T1000 (cell line): ENCODE measurements around the gene SASH3.

ENCODE experiments used
- DNase-seq: peaks from one replicate; lab custom pipeline; 2025; ENCODE audit warnings: mixed read lengths; lab: John Stamatoyannopoulos, UW

Gene SASH3

DNA sequence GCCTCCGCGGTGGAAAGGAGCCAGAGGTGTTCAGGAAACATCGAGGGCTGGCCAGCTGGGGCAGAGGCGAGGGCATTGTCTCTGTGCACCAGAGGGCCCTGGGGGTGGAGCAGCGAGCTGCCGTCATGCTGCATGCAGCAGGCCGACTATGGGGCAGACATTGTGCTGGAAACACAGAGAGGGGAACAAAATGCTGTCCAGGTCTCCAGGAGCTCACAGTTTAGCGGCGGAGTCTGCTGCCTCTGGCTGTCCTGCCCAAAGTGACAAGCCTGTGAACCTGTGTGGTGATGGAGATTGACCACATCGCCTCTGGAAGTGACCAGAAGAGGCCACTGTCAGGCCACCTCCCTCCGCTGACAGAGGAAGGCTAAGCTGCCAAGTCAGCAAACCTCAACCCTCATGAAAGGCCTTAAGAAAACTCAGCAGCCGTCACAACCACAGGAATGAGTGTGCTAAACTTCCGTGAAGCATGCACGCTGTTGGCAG lies 20.1 kb upstream of the SASH3 start:
- DNase-seq, result no peak

DNA sequence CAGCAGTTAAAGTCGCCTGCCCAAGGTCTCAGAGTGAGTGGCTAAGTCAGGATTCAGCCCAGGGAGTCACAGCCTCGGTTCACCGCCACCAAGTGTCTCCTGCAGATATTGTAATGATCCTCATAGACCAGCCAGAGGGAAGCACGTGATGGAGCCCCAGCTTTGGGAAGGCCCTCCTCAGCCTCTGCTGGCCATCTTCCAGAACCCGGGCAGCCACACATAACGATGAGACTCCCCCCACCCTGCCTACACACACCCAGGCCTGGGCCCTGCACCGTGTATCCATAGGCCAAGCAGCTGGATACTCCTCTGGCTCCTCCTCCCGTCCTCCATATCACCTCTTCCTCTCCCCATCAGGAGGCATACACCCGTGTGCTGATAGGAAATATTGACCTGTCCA lies 19.6 kb upstream of the SASH3 start:
- DNase-seq, result no peak

DNA sequence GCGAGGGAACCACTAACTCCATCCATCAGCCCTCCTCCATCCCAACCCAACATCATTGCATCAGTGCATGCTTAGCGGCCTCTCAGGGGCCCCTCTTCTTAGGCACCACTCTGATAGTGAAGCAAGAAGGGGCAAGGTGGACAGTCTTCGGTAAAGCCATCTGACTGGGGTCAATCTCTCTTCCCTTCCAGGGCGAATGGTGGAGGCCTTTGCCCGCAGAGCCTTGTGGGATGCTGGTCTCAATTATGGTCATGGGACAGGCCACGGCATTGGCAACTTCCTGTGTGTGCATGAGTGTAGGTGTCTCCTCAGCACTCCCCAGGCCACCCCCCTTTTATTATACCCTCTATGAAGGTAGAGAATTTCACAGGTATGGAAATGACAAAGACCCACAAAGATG lies 18.8 kb upstream of the SASH3 start:
- no peak for DNase-seq

DNA sequence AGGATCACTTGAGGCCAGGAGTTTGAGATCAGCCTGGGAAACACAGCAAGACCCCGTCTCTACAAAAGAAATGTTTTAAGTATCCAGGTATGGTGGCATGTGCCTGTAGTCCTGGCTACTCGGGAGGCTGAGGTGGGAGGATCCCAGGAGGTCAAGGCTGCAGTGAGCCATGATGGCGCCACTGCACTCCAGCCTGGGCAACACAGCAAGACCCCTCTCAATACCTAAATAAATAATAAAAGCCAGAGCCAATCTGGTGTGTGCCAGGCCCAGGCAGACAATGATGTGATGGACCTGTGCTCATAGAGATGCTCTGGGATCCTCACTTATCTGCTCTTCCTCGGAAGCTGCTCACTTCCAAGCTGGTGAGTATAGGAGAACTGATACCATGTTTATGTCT lies 18.2 kb upstream of the SASH3 start:
- no peak for DNase-seq

DNA sequence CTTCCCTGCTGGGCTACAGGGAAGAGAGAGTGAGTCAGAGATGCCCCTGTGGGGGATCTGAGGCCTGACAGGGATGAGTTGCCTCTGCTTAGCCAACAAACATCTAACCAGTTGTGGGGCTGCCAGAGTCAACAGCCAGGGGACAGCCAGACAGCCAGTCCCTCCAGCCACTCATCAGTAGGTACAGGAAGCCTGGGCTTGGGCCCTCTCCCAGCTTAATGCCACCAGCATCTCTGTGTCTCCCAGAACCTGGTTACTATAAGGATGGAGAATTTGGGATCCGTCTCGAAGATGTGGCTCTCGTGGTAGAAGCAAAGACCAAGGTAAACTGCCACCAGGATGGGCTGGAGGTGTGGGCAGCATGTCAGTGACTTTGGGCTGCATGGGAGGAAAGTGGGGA lies 17.3 kb upstream of the SASH3 start:
- no peak for DNase-seq

DNA sequence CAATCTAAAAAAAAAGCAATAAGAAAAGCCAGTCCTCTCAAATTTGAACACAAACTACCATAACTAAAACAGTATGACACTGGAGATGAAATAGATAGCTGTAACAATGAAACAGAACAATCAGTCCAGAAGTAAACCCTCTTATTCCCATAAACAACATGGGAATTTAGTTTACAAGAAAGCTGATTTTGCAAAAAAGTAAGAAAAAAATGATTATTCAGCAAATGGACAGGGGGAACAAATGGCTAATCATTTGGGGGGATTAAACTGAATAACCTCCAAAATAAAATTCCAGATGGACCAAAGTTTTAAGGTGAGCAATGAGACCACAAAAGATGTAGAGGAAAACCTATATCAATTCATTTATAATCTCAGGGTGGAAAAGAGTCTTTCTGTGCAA lies 16.1 kb upstream of the SASH3 start:
- no peak for DNase-seq

DNA sequence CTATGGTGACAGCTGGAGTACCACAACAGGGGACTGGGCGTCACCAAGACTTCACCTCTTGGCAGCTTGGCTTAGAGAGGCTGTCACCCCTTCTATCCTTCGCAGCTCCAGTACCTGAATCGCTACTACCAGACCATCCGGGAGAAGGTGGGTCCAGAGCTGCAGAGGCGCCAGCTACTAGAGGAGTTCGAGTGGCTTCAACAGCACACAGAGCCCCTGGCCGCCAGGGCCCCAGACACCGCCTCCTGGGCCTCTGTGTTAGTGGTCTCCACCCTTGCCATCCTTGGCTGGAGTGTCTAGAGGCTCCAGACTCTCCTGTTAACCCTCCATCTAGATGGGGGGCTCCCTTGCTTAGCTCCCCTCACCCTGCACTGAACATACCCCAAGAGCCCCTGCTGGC lies 11.6 kb upstream of the SASH3 start:
- no peak for DNase-seq

DNA sequence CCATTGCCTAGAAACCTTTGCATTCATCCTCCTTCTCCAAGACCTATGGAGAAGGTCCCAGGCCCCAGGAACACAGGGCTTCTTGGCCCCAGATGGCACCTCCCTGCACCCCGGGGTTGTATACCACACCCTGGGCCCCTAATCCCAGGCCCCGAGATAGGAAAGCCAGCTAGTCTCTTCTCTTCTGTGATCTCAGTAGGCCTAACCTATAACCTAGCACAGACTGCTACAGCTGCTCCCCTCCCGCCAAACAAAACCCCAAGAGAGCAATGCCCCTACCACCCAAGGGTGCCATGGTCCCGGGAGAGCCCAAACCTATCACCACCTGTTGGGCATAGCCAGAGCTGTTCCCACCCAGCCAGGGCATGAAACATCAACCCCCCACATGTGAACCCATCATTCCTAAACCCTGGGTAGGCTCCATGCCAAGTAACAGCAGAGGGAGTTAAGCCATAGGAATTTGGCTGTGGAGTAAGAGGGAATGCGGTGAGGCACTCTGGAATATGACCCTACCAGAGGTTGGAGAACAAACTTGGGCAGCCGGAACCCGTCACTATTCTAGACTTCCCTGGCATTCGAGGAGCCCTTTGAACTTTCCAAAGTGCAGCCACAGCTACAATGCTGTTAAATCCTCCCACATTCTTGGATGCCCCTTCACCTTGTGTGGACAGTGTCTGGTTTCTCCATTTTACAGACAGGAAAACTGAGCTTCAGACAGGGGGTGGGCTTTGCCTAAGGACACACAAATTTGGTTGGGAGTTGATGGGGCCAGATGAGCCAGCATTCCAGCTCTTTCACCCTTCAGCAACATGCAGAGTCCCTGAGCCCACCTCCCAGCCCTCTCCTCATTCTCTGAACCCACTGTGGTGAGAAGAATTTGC lies 10.9 kb upstream of the SASH3 start:
- no peak for DNase-seq

DNA sequence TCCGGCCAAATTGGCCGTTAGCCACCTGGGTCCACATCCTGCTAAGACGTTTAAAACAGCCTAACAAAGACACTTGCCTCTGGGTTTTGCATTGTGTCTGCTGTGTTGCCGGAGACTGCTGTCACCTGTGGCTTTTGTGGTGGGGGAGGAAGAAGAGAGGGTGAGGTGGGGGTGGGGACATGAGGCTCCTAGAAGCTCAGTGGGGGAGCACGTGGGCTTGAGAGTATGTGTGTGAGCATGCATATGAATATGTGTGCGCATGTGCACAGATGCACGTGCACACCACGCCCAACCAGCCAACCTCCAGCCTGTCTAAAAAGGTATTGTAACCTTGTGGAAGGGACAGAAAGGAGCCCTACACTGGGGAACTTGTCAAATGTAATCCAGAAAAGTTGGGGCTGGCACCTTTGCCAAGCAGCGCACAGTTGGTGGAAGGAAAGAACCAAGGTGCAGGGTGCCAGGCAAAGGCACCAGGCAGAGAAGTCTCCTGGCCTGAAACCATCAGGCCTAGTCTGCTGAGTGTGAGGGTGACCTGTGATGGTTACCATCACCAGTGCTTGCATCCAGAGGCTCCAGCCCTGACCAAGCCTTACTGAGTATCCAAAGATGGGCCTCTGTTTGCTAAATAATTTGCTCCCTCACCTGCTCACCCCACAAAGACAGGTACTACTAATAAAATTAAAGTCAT lies 10.1 kb upstream of the SASH3 start:
- no peak for DNase-seq

DNA sequence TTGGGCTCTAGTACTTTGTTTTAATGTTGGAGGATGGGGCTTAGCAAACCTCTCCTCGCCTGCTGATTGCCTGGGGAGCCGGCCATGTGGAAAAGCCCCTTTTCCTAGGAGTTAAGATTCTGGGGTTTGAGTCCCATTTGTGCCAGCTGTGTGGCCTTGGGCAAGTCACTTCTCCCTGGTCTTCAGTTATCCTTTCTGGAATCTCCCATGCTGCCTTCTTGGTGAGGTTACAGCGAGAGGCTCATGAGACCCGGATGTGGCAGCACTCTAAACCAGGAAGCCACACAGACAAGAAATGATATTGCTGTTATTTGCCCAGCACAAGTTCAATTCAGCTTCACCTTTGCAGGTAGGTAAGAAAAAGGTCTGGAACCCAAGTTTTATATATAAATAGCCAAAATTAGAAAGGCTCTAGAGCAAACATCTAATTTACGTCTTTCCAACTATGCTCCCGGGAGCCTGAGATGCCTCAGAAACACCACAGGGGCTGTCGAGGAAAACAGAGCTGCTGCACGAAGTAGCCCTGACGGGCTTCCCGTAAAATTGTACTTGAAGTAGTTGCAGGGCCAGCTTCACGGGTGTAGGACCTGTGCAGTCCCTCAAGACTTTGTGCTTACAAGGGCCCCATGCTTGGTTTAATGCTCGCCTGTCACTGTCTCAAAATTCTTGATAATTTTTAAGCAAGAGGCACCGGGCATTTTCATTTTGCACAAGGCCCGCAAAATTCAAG lies 8.3 kb upstream of the SASH3 start:
- DNase-seq, result no peak

DNA sequence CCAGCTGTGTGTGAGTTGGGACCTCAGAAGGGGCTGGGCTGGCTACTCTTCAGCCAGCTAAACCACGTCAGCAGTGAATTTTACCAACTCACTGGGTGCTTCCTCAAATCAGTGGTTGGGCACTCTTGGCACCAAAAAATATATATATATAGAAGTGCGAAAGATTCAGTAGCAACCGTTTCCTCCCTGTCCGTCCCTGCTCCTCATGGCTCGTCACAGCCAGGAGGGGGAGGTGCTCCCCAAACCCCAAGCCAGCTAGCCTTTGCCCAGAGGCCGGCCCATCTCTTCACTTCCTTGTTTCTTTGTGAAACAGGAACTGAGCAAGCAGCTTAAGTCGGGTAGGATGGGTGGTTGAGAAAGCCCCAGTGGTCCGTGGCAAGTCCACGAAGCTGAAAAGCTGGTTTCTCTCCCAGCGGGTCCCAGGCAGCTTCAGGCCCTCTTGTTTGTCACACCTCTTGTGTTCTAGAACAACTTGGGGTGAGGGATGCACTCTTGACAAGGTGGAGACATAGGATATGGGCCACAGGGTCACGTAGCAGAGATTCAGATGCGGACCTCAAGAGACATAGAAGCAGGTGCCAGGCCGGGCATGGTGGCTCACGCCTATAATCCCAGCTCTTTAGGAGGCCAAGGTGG lies 6.8 kb upstream of the SASH3 start:
- DNase-seq, result no peak

DNA sequence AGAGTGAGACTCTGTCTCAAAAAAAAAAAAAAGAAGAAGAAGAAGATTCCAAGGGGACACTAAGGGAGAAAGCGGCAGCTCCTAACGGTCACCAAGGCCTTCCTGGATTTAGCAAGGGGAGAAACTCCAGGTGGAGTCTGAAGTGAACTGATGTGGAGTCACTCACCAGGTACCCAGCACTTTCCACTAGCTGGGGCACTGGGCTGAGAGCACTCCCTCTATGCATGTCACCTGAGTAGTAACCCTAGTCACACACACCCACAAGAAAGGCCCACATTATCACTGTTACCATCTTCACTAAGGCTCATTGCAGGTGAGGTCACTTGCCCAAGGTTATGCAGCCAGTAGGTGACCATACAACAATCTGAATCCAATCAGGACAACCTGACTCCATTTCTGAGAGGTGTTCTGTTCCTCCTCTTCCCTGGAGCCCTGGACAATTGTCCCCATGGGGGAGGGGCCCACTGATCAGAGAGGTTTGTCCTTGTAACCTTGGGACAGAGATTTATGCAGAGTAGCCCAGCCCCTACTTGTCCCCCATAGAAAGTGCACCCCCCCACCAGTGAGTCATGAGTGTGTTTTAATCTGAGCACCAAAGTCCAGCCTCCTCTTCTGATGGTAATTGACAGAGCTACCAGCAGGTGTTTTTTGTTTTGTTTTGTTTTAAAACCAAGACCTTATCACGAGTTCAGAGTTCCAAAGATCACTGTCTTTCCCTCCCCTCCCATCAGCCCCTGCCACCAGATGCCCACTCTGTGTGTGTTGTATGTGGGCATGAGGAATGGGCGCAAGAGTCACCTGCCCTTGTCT lies 5.9 kb upstream of the SASH3 start:
- DNase-seq, result no peak

DNA sequence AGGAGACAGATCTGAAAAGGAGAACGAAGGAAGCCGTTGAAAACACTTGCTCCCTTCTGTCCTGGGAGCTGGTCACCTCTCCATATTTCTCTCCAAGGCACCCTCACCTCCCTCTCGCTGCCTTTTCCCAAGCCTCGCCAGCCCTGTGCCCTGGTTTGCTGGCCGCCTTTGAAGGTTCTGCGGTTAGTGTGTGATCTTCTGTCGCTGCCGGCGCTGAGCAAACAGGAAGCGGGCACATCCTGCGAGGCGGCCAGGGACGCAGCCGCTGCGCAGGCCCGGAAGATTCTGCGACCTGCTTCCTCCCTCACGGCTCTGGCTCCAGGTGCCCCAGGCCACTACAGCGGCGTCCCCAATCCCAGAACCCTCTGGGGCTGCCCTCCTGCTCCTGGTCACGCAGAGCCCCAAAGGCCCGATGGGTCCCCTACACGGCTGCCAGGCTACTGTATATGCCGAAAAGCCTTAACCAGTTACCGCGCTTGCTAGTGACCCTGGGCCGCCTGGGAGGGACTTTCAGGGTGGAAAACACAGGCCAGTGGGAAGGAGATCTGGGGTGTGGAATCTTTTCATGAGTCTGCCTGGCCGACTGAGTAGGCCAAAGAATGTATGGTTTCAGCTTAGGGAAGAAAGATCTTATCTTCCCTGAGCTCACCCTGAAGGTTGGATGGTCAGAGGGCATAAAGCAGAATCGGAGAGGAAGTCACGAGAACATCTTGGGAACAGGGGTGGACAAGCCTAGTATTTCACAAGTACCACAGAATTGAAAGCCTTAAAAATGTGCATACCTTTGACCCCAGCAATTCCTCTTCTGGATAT lies 2.3 kb upstream of the SASH3 start:
- DNase-seq, result no peak

DNA sequence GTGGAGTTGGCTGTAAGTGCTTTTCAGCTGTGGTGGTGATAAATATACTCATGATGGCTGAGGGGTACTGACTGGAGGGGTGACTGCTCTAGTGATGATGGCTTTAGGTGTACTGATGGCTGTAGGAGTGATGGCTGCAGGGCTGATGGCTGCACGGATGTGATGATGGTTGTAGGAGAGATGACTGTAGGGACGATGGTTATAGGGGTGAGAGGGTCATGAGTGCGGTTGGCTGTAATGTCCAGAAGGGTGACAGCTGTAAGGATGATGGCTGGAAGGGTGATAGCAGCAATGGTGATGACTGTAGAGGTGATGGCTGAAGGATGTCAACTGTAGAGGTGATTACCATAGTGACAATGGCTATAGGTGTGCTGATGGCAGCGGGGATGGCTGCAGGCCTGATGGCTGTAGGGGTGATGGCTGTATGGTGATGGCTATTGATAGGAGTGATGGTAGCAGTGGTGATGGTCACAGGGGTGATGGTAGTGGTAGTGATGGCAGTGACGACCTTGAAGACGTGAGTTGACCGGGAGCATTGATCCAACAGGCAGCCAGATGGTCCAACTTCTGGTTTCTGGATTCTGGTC lies 570 bp upstream of the SASH3 start:
- DNase-seq, result no peak

DNA sequence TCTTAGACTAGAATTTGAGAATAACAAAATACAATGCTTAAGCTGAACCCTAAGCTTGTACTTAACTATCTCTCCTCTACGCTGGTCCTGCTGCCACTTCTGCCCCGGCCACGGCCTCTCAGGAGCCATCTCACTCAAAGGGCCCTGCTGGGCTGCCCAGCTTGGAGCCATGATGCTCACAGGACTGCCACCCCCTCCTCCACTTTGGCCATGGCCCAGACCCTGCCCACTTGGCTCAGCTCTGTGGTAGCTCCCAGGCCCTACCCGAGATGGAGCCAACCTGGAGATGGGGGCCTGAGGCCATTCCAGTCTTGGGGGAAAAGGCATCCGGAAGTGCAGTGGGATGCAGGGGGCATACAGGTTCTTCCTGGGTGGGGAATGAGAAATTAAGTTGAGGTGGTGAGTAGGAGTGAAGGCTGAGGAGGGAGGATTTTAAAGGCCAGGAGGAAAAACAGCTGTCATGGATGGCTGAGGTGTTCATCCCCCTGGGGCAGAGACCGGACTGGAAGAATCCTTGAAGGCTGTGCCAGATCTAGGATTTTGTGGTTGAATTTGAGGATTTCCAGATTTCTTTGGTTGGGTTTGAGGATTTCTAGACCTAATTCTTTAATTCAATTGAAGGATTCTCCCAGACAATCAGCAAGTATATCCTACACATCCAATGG lies 824 bp downstream of the SASH3 start:
- no peak for DNase-seq

DNA sequence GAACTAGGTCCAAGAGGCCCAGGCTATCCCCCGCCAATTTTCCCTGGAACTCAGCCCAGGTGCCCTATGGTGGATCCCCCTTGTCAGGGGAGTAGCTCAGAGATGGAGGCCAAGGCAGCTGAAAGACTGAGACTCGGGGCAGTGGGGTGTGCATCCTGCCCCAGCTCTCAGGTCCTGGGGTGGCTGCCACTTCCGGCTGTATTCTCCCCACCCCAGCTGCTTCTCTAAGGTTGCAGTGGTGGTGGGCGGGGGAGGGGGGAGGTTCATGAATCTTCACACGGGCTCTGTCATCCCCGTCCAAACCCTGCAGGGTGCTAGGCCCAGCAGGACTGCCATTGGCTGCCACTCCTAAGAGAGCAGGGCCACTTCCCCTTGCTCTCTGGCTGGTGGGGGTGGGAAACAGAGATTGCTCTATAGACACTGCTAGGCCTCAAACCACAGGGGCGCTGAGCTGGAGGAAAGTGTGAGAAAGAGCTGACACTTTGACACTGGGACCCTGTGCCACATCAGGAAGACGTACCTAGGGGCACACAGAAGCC lies 1.5 kb downstream of the SASH3 start:
- no peak for DNase-seq

DNA sequence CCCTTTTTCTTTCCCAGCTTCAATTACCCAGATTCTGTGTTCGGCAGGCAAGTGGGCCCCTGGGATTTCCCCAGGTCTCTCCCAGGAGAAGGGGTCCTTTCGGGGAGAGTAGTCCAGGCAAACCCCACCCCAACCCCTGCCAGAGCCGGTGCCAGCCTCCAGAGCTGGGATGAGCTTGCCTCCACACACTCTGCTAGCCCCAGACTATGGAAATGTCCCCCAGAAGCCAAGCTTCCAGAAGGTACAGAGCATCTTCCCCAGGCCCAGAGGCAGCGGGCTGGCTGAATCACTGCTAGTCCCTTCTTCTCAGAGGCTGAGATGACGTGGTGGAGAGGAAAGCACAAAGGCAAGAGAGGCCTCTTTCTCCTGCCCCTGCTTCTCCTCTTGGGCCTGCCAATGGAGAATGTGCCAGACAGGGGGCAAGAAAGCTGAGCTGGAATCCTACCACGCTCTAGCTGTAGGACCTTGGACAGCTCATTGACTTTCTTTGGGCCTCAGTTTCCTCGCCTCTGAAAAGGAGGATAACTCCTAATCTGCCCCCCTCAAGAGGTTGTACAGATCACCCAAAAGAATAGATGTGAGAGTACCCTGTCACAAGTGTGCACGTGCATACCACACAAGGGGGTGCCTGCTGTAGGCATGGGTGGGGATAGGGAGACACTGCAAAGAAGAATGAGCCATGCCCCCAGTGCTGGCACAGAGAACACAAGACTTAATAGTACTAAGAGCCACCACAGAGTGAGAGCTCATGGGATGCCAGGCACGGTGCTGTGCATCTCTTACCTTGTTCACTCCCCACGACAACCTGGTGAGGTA lies 2.1 kb downstream of the SASH3 start:
- no peak for DNase-seq

DNA sequence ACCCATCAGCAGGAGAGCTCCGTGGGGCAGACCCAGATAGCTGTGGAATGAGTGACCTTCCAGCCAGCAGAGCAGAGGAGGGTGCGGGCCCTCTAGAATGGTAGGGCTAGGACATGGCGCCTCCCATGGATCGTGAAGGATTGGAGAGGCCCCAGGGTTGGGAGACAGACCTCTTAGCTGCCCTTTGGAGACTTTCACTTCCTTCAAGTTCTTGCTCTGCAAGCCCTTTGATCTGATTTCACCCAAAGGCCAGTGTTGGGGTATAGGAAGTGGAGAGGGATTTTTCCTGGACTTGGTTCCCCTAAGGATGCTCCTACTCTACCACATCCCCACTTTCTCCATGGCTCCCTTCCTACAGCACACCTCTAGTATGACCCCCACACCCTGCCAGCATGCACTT lies 3.0 kb downstream of the SASH3 start:
- DNase-seq, result no peak
